Liver (tissue), 9 donors: ENCODE results near the gene SERPINB1. TPM values are rescaled to one million over a fixed set of nuclear protein-coding genes. Genes with fewer than 3 reads are reported as not detected.

Experiments
- DNase-seq: peaks from one replicate; pipeline ENCODE4 v3.0.0-alpha.2; 2017; ENCODE audit warnings: low spot score
- H3K27ac ChIP-seq, 2 donors: one replicate each; pipeline ENCODE4 v1.7.0; 2013; ENCODE audit warnings: inconsistent platforms in 2 of 2, low read length in 2 of 2, control low read depth in 1 of 2, low read depth in 1 of 2, mild to moderate bottlenecking in 1 of 2
- H3K27me3 ChIP-seq, 4 donors: one replicate each; pipeline versions ENCODE4 v1.6.1 to v1.7.0; 2013; ENCODE audit warnings: low read length in 3 of 4, inconsistent platforms in 1 of 4, mild to moderate bottlenecking in 1 of 4, moderate library complexity in 1 of 4; ENCODE audit not compliant: control insufficient read depth in 4 of 4, insufficient read depth in 4 of 4
- H3K36me3 ChIP-seq, 4 donors: one replicate each; pipeline versions ENCODE4 v1.6.1 to v1.7.0; 2013; ENCODE audit warnings: low read length in 3 of 4, mild to moderate bottlenecking in 3 of 4, low read depth in 1 of 4, moderate library complexity in 1 of 4; ENCODE audit not compliant: control insufficient read depth in 4 of 4, insufficient read depth in 3 of 4
- H3K4me1 ChIP-seq, 4 donors: one replicate each; pipeline versions ENCODE4 v1.6.1 to v1.7.0; 2013; ENCODE audit warnings: low read length in 3 of 4, mild to moderate bottlenecking in 3 of 4, moderate library complexity in 1 of 4; ENCODE audit not compliant: control insufficient read depth in 4 of 4, insufficient read depth in 4 of 4
- H3K4me3 ChIP-seq, 3 donors: one replicate each; pipeline versions ENCODE4 v1.6.1 to v1.7.0; 2013; ENCODE audit warnings: low read length in 3 of 3, control low read depth in 1 of 3, low read depth in 1 of 3, mild to moderate bottlenecking in 1 of 3
- H3K9ac ChIP-seq, 2 donors: one replicate each; pipeline ENCODE4 v1.7.0; 2013; ENCODE audit warnings: low read length in 2 of 2, mild to moderate bottlenecking in 2 of 2, moderate library complexity in 2 of 2, control low read depth in 1 of 2, low read depth in 1 of 2
- H3K9me3 ChIP-seq, 4 donors: one replicate each; pipeline versions ENCODE4 v1.6.1 to v1.7.0; 2013; ENCODE audit warnings: low read length in 3 of 4; ENCODE audit not compliant: control insufficient read depth in 4 of 4
- CTCF ChIP-seq: fragments of 150-350 bp; IDR thresholded peaks from 2 replicates; pipeline ENCODE4 v1.5.1; 2017; ENCODE audit warnings: improper control_type of control experiment, low read depth, low read length; ENCODE audit not compliant: missing input control
- EGR1 ChIP-seq, 2 donors: IDR thresholded peaks; 2 replicates each; pipeline ENCODE4 v1.6.1; 2016 to 2018; ENCODE audit warnings: antibody characterized with exemption in 2 of 2, low read depth in 2 of 2
- FOXA1 ChIP-seq: IDR thresholded peaks from 2 replicates; pipeline ENCODE4 v1.6.1; 2016; ENCODE audit warnings: antibody characterized with exemption
- FOXA2 ChIP-seq: IDR thresholded peaks from 2 replicates; pipeline ENCODE4 v1.6.1; 2016; ENCODE audit warnings: antibody characterized with exemption
- GABPA ChIP-seq, 2 donors: IDR thresholded peaks in 1 of 2; conservative IDR thresholded peaks in 1 of 2; 2 replicates each; pipeline ENCODE4 v1.6.1; 2016; ENCODE audit warnings: antibody characterized with exemption in 2 of 2, mild to moderate bottlenecking in 1 of 2, moderate library complexity in 1 of 2
- HNF4G ChIP-seq: IDR thresholded peaks from 2 replicates; pipeline ENCODE4 v1.6.1; 2016; ENCODE audit warnings: antibody characterized with exemption
- MAX ChIP-seq: IDR thresholded peaks from 2 replicates; pipeline ENCODE4 v1.6.1; 2016; ENCODE audit warnings: antibody characterized with exemption
- NR2F2 ChIP-seq: IDR thresholded peaks from 2 replicates; pipeline ENCODE4 v1.6.1; 2016; ENCODE audit warnings: antibody characterized with exemption
- REST ChIP-seq: IDR thresholded peaks from 2 replicates; pipeline ENCODE4 v1.6.1; 2016; ENCODE audit warnings: antibody characterized with exemption, mild to moderate bottlenecking
- SP1 ChIP-seq: IDR thresholded peaks from 2 replicates; pipeline ENCODE4 v1.6.1; 2018; ENCODE audit warnings: antibody characterized with exemption, mild to moderate bottlenecking
- YY1 ChIP-seq: IDR thresholded peaks from 2 replicates; pipeline ENCODE4 v1.6.1; 2016; ENCODE audit warnings: antibody characterized with exemption, mild to moderate bottlenecking
- ZBTB33 ChIP-seq: IDR thresholded peaks from 2 replicates; pipeline ENCODE4 v1.6.1; 2016; ENCODE audit warnings: antibody characterized with exemption
- WGBS: extraction: QIAGEN DNeasy Blood & Tissue Kit; methylation state at CpG from one replicate; pipeline ENCODE4 v1.1.7; 2013; 5-methylcytosine and 5-hydroxymethylcytosine counted together
- polyA plus RNA-seq, 2 donors: library from polyadenylated mRNA; stranded (reverse) in 1 of 2; unstranded in 1 of 2; fragments of 200-250 nt in 1 of 2; fragments of >200 nt in 1 of 2; fragmentation: Nextera tagmentation in 1 of 2; extraction: Ambion mirVana in 1 of 2; gene quantifications; one replicate each; pipeline versions ENCODE4 v1.2.1 to v1.2.3, GENCODE V29; 2013 to 2015
- total RNA-seq, 2 donors: library from RNA; depleted of rRNA; stranded (reverse); fragments of >200 nt; gene quantifications; one replicate each; pipeline ENCODE4 v1.2.3, GENCODE V29; 2014
- donor health status: healthy.
- donor health status: healthy.
- donor health status: healthy.
- donor health status: healthy.
- donor health status: healthy.

Gene SERPINB1
- total and polyA plus RNA-seq, 4 donors = 12.5 to 34.3 (median 18.6) TPM

GRCh38 chr6:2827142-2827541, 14.5 kb downstream of the SERPINB1 start (continued):
- TF ChIP-seq REST (no peak), NR2F2 (no peak), SP1 (no peak), HNF4G (no peak)

- Histone ChIP-seq H3K36me3 (no peaks in the 10 kb centered on the region), H3K27ac (no peak overlapping the region), H3K27me3 (no peaks in the 10 kb centered on the region), H3K9me3 (no peaks in the 10 kb centered on the region), H3K9ac (no peak overlapping the region), H3K4me3 (no peak overlapping the region), H3K4me1 (no peaks in the 10 kb centered on the region)
- DNase-seq = no peak
- WGBS = 87% methylated on average over 2 of the region's 2 CpGs
- TF ChIP-seq FOXA1 = no peak
- TF ChIP-seq YY1 = no peak
- TF ChIP-seq MAX = no peak
These were observed 15.5 kb downstream of the SERPINB1 start for GRCh38 chr6:2826131-2826530.

GRCh38 chr6:2823104-2823850, 18.4 kb downstream of the SERPINB1 start:
- no peak for DNase-seq
- no peak for TF ChIP-seq NR2F2
- no peak for TF ChIP-seq MAX
- no peak for TF ChIP-seq SP1
- no peak for TF ChIP-seq YY1
- no peak for TF ChIP-seq ZBTB33
- no peak for TF ChIP-seq HNF4G
- no peak for TF ChIP-seq FOXA2
- TF ChIP-seq GABPA (IDR thresholded peaks at IDR 0.05 in 1 of 2, conservative IDR thresholded peaks at IDR 0.05 in 1 of 2) = no peak
- no peak for TF ChIP-seq EGR1 (IDR thresholded peaks at IDR 0.05; ENCODE audit: low read depth in 2 of 2)
- TF ChIP-seq CTCF = no peak
- Histone ChIP-seq H3K36me3 (no peaks in the 10 kb centered on the region), H3K4me1 (no peaks in the 10 kb centered on the region), H3K4me3 (no peak overlapping the region), H3K27ac (no peak overlapping the region), H3K9me3 (no peaks in the 10 kb centered on the region), H3K27me3 (no peaks in the 10 kb centered on the region), H3K9ac (no peak overlapping the region)
- 88% methylated on average over 7 of the region's 7 CpGs for WGBS
